Measurements from ENCODE around the gene SFRP2.

Gene SFRP2

GRCh38 chr4:153766758-153767157, 22.1 kb downstream of the SFRP2 start:
- DNase-seq, result no peak

GRCh38 chr4:153765894-153766293, 23.0 kb downstream of the SFRP2 start:
- no peak for DNase-seq

- no peak for DNase-seq
Observed at GRCh38 chr4:153764601-153765368, 24.1 kb downstream of the SFRP2 start.

- DNase-seq, result no peak
Observed at GRCh38 chr4:153763404-153763803, 25.5 kb downstream of the SFRP2 start.

- peak in 1 of 2 experiments; percentile 18 for DNase-seq
Observed at GRCh38 chr4:153759407-153760316, 29.2 kb downstream of the SFRP2 start, which contains the start of gene RNF175. RNF175 (minus strand) TSS chr4:153760024; CDS start chr4:153759862, 162 bp downstream.

GRCh38 chr4:153758688-153759406, 30.0 kb downstream of the SFRP2 start:
- no peak for DNase-seq

GRCh38 chr4:153758136-153758535, 30.7 kb downstream of the SFRP2 start:
- no peak for DNase-seq

- no peak for DNase-seq
Observed at GRCh38 chr4:153757407-153757806, 31.5 kb downstream of the SFRP2 start.

DNA sequence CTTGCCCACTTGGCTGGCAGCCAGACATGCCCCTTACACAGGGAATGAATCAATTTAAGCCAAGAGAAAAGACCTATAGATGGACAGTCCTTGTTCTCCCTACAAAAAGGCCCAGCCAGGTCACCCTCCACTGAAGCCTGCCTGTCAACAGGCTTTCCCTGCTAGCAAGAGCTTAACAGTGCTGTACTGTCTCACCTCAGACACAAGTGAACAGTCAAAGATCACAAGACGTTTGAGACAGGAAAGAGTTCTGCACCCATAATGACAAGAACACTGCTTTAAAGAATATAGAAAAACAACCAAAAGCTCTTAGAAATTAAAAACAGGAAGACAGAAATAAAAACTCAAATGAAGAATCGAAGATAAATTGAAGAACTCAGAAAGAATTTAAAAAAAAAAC, 33.7 kb downstream of the SFRP2 start:
- no peak for DNase-seq

DNA sequence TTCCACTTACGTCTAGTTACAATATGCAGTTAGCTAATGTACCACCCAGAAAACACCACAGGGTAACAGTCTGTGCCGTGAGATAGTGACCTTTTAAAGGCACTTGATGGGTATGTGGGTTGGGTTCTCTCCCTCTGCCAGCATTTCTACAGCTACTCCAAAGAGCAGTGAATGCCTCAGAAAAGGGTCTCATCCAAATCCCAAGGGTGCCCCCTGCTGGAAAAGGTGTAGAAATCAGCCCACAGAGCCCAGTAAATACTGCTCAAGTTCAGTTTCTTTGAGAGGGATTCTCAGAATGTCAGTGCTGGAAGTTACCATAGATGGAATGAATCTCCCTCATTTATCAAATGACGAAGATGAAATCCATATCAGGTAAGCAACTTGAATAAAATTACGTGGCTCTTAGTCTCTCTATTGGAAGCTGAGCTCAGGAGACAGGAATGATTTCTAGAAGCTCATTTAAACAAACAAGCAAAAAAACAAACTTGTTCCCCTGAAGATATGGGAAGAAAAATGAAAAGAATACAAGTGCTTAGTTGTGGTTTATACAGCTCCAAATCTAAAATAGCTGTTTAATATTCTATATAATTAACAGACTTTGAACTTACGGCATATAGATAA, 38.6 kb downstream of the SFRP2 start:
- DNase-seq, result peak; percentile 53 to 72

- DNase-seq, result no peak
Observed at GRCh38 chr4:153748378-153748777, 40.5 kb downstream of the SFRP2 start.

DNA sequence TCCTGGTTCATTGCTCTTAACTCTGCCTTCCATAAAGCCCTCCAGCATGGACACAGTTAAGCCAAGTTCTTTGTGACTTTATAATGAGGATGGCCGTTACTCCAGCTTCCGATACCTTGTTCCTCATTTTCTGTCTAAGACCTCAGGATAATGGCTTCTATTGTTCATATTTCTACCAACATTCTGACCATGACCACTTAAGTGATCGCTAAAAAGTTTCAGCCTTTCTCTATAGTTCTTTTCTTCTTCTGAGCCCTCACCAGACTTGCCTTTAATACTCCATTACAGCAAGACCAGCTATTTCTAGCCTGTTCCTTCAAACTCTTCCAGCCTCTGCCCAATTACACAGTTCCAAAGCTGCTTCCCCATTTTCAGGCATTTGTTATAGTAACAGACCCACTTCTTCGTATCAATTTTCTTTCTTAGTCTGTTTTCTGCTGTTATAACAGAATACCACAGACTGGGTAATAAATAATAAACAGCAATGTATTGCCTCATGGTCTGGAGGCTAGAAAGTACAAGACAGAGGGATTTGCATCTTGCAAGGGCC, 41.4 kb downstream of the SFRP2 start:
- no peak for DNase-seq

- DNase-seq, result no peak
Observed at GRCh38 chr4:153745651-153746050, 43.2 kb downstream of the SFRP2 start.

- no peak for DNase-seq
Observed at GRCh38 chr4:153741541-153741940, 47.3 kb downstream of the SFRP2 start.

GRCh38 chr4:153735906-153736461, 52.9 kb downstream of the SFRP2 start:
- no peak for DNase-seq

GRCh38 chr4:153733751-153734448, 55.0 kb downstream of the SFRP2 start:
- no peak for DNase-seq

GRCh38 chr4:153731239-153731638, 57.6 kb downstream of the SFRP2 start:
- DNase-seq, result no peak

All from activated CD4-positive, alpha-beta T cell treated with anti-CD3 and anti-CD28 coated beads, Interleukin-2, amount 50 U/mL, for 48 hours (primary cell).